Measurements from ENCODE around the gene GAS2L1.

GAS2L1 gene

DNA sequence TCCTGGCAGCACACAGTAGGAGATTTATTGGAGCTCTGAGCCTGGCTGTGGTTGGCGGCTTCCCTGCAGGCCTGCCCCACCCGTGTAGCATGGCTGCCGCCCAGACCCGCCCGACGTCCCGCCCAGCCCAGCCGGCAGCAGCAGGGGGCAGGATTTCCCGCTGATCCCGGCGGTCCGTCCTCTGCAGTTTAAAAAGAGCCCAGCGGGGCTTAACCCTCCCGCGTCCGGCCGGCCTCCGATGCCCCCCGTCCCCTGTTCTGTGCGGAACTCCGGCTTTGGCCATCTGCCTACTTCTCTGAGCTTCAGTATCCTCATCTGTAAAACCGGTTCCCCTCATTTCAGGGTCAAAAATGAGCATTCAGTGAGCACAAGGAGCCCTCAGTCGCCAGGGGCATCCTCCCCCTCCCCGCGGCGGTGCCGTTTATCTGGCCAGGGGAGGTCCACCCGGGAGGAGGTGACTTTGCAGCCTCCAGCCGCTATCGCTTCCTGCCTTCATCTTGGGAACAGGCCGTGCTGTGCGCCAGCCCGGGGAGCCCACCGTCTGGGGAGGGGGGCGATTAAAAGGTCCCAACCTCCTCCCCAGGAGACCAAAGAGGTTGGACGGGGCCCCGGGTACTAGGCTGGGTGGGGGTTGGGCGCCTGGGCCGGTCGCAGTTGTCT lies at the start of gene GAS2L1:
Gene GAS2L1, plus strand, starts transcription at position 476 of the 660 bp plus-strand sequence. CDS start 1,456 bp downstream, outside the sequence.
- TF ChIP-seq, protein P1, sequence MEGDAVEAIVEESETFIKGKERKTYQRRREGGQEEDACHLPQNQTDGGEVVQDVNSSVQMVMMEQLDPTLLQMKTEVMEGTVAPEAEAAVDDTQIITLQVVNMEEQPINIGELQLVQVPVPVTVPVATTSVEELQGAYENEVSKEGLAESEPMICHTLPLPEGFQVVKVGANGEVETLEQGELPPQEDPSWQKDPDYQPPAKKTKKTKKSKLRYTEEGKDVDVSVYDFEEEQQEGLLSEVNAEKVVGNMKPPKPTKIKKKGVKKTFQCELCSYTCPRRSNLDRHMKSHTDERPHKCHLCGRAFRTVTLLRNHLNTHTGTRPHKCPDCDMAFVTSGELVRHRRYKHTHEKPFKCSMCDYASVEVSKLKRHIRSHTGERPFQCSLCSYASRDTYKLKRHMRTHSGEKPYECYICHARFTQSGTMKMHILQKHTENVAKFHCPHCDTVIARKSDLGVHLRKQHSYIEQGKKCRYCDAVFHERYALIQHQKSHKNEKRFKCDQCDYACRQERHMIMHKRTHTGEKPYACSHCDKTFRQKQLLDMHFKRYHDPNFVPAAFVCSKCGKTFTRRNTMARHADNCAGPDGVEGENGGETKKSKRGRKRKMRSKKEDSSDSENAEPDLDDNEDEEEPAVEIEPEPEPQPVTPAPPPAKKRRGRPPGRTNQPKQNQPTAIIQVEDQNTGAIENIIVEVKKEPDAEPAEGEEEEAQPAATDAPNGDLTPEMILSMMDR (IDR thresholded peaks at IDR 0.05) = no peak
- Histone ChIP-seq H3K4me3 (ENCODE audit: low read depth in 1 of 2, low read length in 1 of 2) (peak within 1 kb of the TSS; percentile 15 to 35), H3K27ac (no peak within 1 kb of the TSS), H3K4me1 (ENCODE audit: control insufficient read depth in 1 of 2, insufficient read depth in 1 of 2, low read depth in 1 of 2, low read length in 1 of 2) (peaks cover 6 to 14% of the 10 kb centered on the region in 2 experiments), H3K36me3 (peaks cover 10% of the 10 kb centered on the region), H3K27me3 (peaks cover 73% of the 10 kb centered on the region), H3K9me3 (no peaks in the 10 kb centered on the region)

DNA sequence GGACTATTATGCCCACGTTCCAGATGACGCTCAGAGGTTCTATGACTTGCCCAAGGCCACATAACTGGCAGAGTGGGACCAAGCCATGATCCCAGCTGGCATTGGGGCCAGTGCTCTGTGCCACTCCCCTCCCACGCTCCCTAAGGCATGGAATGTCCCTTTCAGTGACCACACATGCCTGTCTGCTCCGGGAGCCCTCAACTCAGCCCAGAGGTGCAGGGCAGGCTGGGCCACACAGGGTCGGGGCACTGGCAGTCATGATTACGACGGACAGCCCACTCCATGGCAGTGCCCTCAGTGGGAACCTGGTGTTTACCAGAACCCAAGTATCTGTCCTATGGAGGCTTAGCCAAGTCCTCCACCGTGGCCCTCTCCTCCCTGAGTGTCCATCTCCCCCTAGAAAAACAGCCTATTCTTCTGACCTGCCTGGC lies 48.7 kb upstream of the GAS2L1 start:
- Histone ChIP-seq H3K27me3 (no peaks in the 10 kb centered on the region), H3K9me3 (no peaks in the 10 kb centered on the region), H3K27ac (no peak overlapping the region), H3K4me1 (ENCODE audit: control insufficient read depth in 1 of 2, insufficient read depth in 1 of 2, low read depth in 1 of 2, low read length in 1 of 2) (no peaks in the 10 kb centered on the region), H3K4me3 (ENCODE audit: low read depth in 1 of 2, low read length in 1 of 2) (no peak overlapping the region), H3K36me3 (peaks cover 4% of the 10 kb centered on the region)
- TF ChIP-seq, protein P1 (IDR thresholded peaks at IDR 0.05) = no peak

DNA sequence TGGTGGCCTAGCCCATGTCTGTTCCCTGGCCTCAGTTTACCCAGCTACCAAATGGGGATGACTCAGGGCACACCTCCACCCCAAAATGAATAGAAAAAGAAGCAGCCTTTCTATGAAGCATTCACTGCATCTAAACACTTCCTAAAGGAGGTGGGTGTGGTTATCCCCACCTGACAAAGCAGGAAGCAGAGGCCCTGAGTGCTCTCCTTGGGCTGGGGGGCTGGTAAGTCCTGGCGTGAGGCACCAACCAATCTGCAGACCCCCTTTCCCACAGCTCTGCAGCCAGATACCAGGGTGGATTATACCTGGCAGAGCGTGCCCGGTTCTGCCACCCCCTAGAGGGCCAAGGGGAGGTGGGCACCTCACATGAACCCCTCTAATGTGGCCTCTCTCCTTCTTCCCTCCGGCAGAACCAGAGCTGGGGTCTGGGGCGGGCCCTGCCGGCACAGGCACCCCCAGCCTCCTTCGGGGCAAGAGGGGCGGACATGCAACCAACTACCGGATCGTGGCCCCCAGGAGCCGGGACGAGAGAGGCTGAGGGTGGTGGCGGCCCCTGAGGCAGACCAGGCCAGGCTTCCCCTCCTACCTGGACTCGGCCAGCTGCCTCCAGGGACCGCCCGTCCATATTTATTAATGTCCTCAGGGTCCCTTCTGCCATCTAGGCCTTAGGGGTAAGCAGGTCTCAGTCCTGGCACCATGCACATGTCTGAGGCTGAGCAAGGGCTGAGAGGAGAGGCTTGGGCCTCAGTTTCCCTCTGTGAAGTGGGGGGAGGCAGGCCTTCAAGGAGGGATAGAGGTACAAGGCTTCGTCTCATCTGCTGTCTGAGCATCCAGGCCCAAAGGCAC lies 47.8 kb upstream of the GAS2L1 start:
- Histone ChIP-seq H3K27me3 (no peaks in the 10 kb centered on the region), H3K4me3 (ENCODE audit: low read depth in 1 of 2, low read length in 1 of 2) (no peak overlapping the region), H3K4me1 (ENCODE audit: control insufficient read depth in 1 of 2, insufficient read depth in 1 of 2, low read depth in 1 of 2, low read length in 1 of 2) (no peaks in the 10 kb centered on the region), H3K27ac (no peak overlapping the region), H3K36me3 (peaks cover 4% of the 10 kb centered on the region), H3K9me3 (no peaks in the 10 kb centered on the region)
- TF ChIP-seq, protein P1 (IDR thresholded peaks at IDR 0.05) = no peak

DNA sequence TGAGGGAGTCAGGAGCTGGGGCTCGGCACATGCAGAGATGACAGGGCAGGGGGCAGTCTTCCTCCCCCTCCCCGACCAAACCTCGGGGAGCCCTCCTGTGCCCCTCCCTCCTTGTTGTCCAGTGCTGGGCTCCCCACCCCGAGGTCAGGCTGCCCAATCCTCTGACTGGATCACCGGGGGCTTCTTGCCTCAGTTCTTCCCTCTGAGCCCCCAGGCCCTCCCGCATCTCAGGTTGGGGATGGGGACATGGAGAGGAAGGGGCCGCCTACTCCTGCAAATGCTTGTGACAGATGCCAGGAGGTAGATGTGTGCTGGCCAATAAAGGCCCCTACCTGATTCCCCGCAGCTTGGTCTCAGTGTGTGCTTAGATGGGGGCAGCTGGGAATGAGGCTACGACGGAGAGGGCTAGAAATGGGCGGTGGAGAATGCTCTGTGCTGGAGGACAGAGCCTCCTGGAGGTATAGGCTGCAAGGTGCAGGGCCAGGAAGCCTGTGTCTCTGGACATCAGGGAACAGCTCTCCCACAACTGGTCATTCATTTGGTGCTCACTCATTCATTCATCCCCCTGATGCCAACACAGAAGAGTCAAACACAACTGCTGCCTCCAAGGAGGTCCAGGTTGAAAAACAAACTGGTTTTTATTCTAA lies 47.1 kb upstream of the GAS2L1 start:
- TF ChIP-seq, protein P1 (IDR thresholded peaks at IDR 0.05) = no peak

DNA sequence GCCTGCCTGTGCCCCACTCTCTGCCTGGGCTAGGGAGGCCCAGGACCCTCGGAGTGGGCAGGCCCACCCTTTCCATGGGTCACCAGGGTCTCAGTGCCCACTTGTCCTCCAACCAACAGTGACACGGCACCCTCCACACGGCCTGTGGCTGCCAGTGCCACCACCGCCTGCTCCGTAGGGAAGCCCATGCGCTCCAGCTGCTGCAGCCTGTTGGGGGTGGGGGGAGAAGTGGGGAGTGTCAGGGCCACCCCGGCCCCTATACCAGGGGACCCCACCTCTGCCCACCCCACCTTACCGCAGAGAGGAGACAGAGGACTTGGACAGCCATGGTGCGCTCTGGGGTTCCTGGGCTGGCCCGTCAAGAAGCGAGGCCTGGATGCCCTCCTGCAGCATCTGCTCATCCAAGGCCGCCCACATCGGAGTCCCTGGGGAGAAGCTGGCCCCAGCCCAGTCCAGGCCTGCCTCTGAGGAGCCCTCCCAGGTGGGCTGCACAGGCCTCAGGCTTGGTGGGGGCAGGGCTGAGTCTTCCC lies 46.4 kb upstream of the GAS2L1 start:
- TF ChIP-seq, protein P1 (IDR thresholded peaks at IDR 0.05) = no peak
- Histone ChIP-seq H3K27ac (no peak overlapping the region), H3K27me3 (no peaks in the 10 kb centered on the region), H3K9me3 (no peaks in the 10 kb centered on the region), H3K4me3 (ENCODE audit: low read depth in 1 of 2, low read length in 1 of 2) (no peak overlapping the region), H3K4me1 (ENCODE audit: control insufficient read depth in 1 of 2, insufficient read depth in 1 of 2, low read depth in 1 of 2, low read length in 1 of 2) (no peaks in the 10 kb centered on the region), H3K36me3 (peaks cover 4% of the 10 kb centered on the region)

More for the DNA sequence above, 47.1 kb upstream of the GAS2L1 start:
- no peaks in the 10 kb centered on the region for H3K27me3 ChIP-seq
- H3K4me3 ChIP-seq (ENCODE audit: low read depth in 1 of 2, low read length in 1 of 2) = no peak overlapping the region
- H3K9me3 ChIP-seq = no peaks in the 10 kb centered on the region
- no peak overlapping the region for H3K27ac ChIP-seq
- peaks cover 4% of the 10 kb centered on the region for H3K36me3 ChIP-seq
- no peaks in the 10 kb centered on the region for H3K4me1 ChIP-seq (ENCODE audit: control insufficient read depth in 1 of 2, insufficient read depth in 1 of 2, low read depth in 1 of 2, low read length in 1 of 2)
